ENCODE measurements around the gene DNAJC27.

DNAJC27 gene

GRCh38 chr2:24915796-24916195, 56.0 kb downstream of the DNAJC27 start:
- FAIRE-seq, result no peak
- no peak for DNase-seq (ENCODE audit: insufficient read length)
- TF ChIP-seq POLR2AphosphoS5 (IDR thresholded peaks at IDR 0.05; ENCODE audit: low read depth, low read length), result no peak
- TF ChIP-seq POLR2A (IDR thresholded peaks at IDR 0.05; ENCODE audit: low read depth, low read length), result no peak
- TF ChIP-seq TAF1 (IDR thresholded peaks at IDR 0.05; ENCODE audit: borderline replicate concordance, low read depth, low read length), result no peak

DNA sequence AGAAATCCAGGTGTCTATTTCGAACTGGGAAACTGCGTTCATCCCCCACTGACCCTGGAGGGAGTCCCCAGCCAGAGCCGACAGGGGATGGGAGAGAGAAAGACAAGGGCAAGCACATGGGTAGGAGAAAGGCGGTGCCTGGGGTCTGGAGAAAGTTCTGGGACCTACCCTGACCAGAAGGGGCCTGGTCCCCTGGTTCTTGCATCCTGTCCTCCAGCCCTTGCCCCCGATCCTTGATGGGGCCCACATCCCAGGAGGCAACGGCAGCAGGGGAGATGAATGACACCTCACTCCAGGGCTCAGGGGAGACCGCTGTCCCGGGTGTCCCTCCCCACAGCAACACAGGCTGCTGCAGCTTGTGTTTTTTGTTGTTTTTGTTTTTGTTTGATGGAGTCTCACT, 56.6 kb downstream of the DNAJC27 start:
- FAIRE-seq (no peak), DNase-seq (ENCODE audit: insufficient read length) (no peak)
- TF ChIP-seq TAF1 (IDR thresholded peaks at IDR 0.05; ENCODE audit: borderline replicate concordance, low read depth, low read length) (no peak), POLR2AphosphoS5 (IDR thresholded peaks at IDR 0.05; ENCODE audit: low read depth, low read length) (no peak), POLR2A (IDR thresholded peaks at IDR 0.05; ENCODE audit: low read depth, low read length) (no peak)

- no peak for DNase-seq (ENCODE audit: insufficient read length)
- FAIRE-seq, result no peak
- TF ChIP-seq POLR2A (IDR thresholded peaks at IDR 0.05; ENCODE audit: low read depth, low read length) (no peak), POLR2AphosphoS5 (IDR thresholded peaks at IDR 0.05; ENCODE audit: low read depth, low read length) (no peak), TAF1 (IDR thresholded peaks at IDR 0.05; ENCODE audit: borderline replicate concordance, low read depth, low read length) (no peak)
These were observed 57.0 kb downstream of the DNAJC27 start for GRCh38 chr2:24914713-24915112.

DNA sequence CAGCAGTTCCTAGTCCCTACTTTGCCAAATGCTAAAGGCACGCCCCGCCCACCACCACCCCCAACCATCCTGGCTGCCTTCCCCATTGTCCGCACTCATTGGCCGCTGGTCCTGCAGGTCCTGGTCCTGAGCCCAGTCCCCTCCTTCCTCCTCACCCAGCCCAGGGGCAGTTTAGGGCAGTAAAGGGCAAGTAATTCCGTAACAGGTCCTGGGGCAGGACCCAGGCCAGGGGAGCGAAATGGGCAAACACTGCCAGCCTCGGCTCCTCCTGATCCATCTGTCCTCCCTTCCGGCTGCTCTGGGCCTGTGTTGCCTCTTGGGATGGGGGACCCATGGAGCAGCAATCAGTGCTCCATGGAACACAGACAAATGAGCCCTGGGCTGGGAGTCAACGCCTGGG, 57.8 kb downstream of the DNAJC27 start:
- FAIRE-seq, result no peak
- DNase-seq (ENCODE audit: insufficient read length), result no peak

GRCh38 chr2:24912986-24913385, 58.8 kb downstream of the DNAJC27 start:
- DNase-seq (ENCODE audit: insufficient read length), result no peak
- no peak for FAIRE-seq
- no peak for TF ChIP-seq POLR2AphosphoS5 (IDR thresholded peaks at IDR 0.05; ENCODE audit: low read depth, low read length)
- TF ChIP-seq POLR2A (IDR thresholded peaks at IDR 0.05; ENCODE audit: low read depth, low read length), result no peak
- no peak for TF ChIP-seq TAF1 (IDR thresholded peaks at IDR 0.05; ENCODE audit: borderline replicate concordance, low read depth, low read length)

More for the DNA sequence above, 57.8 kb downstream of the DNAJC27 start:
- TF ChIP-seq POLR2AphosphoS5 (IDR thresholded peaks at IDR 0.05; ENCODE audit: low read depth, low read length), result no peak
- no peak for TF ChIP-seq POLR2A (IDR thresholded peaks at IDR 0.05; ENCODE audit: low read depth, low read length)
- no peak for TF ChIP-seq TAF1 (IDR thresholded peaks at IDR 0.05; ENCODE audit: borderline replicate concordance, low read depth, low read length)

- FAIRE-seq (no peak), DNase-seq (ENCODE audit: insufficient read length) (no peak)
- TF ChIP-seq TAF1 (IDR thresholded peaks at IDR 0.05; ENCODE audit: borderline replicate concordance, low read depth, low read length), result no peak
- no peak for TF ChIP-seq POLR2A (IDR thresholded peaks at IDR 0.05; ENCODE audit: low read depth, low read length)
- no peak for TF ChIP-seq POLR2AphosphoS5 (IDR thresholded peaks at IDR 0.05; ENCODE audit: low read depth, low read length)
These were observed 59.2 kb downstream of the DNAJC27 start for GRCh38 chr2:24912523-24912922.

- DNase-seq (ENCODE audit: insufficient read length), result no peak
- FAIRE-seq, result no peak
- TF ChIP-seq TAF1 (IDR thresholded peaks at IDR 0.05; ENCODE audit: borderline replicate concordance, low read depth, low read length) (no peak), POLR2A (IDR thresholded peaks at IDR 0.05; ENCODE audit: low read depth, low read length) (no peak), POLR2AphosphoS5 (IDR thresholded peaks at IDR 0.05; ENCODE audit: low read depth, low read length) (no peak)
These were observed 61.5 kb downstream of the DNAJC27 start for GRCh38 chr2:24910245-24910644.

GRCh38 chr2:24909555-24910177, 62.1 kb downstream of the DNAJC27 start:
- FAIRE-seq (no peak), DNase-seq (ENCODE audit: insufficient read length) (no peak)
- TF ChIP-seq POLR2A (IDR thresholded peaks at IDR 0.05; ENCODE audit: low read depth, low read length) (no peak), POLR2AphosphoS5 (IDR thresholded peaks at IDR 0.05; ENCODE audit: low read depth, low read length) (no peak), TAF1 (IDR thresholded peaks at IDR 0.05; ENCODE audit: borderline replicate concordance, low read depth, low read length) (no peak)

DNA sequence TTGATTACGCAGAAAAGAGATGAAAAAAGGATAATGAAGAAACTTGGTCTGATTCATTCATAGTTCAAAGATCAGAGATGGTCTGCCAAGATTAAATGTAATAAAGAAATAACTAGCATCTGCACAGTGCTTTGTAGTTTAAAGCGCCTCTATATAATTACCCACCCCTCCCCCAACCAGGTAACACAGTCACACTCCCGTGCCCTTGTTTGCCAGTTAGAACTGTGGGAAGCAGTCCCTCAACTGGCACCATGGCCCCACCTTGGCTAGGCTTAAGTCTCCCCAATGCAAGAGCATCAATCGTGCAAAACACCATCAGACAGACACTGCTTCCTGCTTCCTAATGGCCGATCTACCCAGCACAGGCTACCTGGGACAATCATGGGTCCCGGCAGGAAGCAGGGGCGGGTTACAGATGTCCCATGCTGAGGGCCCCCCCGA, 63.3 kb downstream of the DNAJC27 start:
- no peak for TF ChIP-seq POLR2AphosphoS5 (IDR thresholded peaks at IDR 0.05; ENCODE audit: low read depth, low read length)
- no peak for TF ChIP-seq TAF1 (IDR thresholded peaks at IDR 0.05; ENCODE audit: borderline replicate concordance, low read depth, low read length)
- TF ChIP-seq POLR2A (IDR thresholded peaks at IDR 0.05; ENCODE audit: low read depth, low read length), result no peak
- no peak for FAIRE-seq
- DNase-seq (ENCODE audit: insufficient read length), result no peak

DNA sequence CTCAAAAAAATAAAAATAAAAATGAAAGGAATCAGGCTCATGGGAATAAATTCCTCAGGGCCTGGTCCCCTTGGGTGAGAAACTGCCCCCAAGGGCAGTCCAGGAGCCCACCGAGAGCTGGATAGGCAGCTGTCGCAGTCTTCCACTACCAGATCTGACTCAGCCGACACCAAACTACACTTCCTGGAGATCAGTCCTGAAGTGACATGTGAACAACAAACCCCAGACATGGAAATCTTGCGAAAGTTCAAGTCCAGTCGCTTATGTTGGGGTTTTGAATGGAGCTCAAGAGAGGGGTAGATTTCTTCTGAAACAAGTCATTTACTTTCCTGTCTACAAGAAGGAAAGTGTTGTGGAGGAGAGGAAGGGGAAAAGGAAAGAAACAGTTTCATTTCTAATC, 64.6 kb downstream of the DNAJC27 start:
- TF ChIP-seq TAF1 (IDR thresholded peaks at IDR 0.05; ENCODE audit: borderline replicate concordance, low read depth, low read length) (no peak), POLR2A (IDR thresholded peaks at IDR 0.05; ENCODE audit: low read depth, low read length) (no peak), POLR2AphosphoS5 (IDR thresholded peaks at IDR 0.05; ENCODE audit: low read depth, low read length) (no peak)
- DNase-seq (ENCODE audit: insufficient read length) (no peak), FAIRE-seq (no peak)

GRCh38 chr2:24906466-24906865, 65.3 kb downstream of the DNAJC27 start:
- no peak for DNase-seq (ENCODE audit: insufficient read length)
- no peak for FAIRE-seq
- no peak for TF ChIP-seq TAF1 (IDR thresholded peaks at IDR 0.05; ENCODE audit: borderline replicate concordance, low read depth, low read length)
- no peak for TF ChIP-seq POLR2A (IDR thresholded peaks at IDR 0.05; ENCODE audit: low read depth, low read length)
- TF ChIP-seq POLR2AphosphoS5 (IDR thresholded peaks at IDR 0.05; ENCODE audit: low read depth, low read length), result no peak
